HT-29 (cell line): Measurements from ENCODE around the gene ZIC2. TPM values are rescaled to one million over a fixed set of nuclear protein-coding genes. Genes with fewer than 3 reads are reported as not detected.
A peak's percentile ranks its signal among the peaks of the same experiment; 100 is the strongest.

ENCODE experiments used
- DNase-seq: peaks from one replicate; pipeline ENCODE4 v3.0.0-alpha.2; 2015; ENCODE audit warnings: low spot score
- total RNA-seq: library from RNA; depleted of rRNA; stranded (reverse); fragments of >200 nt; shearing (Covaris generic); gene quantifications from 2 replicates; pipeline ENCODE4 v1.2.3, GENCODE V29; 2014

ZIC2 gene
- total RNA-seq, 1 experiment from 2014 or later = 0.23 TPM

DNA sequence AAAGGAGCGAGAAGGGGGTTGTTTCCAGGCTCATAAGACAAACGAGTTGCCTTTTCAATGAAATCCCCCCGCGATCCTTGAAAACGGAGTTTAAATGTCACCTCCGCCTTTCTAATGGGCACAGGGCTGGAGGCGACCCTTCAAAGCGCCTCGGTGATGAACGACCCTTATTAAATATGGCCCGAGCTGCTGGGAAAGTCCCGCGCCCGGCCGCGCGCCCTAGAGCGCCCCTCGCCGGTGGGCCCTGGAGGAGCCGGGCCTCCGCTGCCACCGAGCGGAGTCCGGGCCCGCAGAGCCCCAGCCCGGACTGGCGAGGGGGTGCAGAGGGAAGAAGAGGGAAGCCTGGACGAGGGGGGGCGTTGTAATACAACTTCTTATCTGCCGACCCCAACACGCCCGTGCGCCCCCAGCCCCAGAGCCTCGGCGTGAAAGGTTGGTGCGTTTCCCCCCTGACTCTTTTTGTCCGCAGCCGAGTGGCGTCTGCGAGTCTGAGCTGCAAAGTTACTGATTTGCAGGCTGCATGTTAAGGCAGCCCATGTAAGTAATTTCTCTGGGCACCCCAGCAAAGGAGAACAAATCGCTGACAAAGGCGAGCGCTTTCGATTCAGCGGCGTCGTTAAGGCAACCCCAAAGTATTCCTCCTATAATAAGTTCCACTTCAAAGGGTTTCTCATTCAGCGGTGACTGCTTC is 21.9 kb upstream of the ZIC2 start:
- DNase-seq = no peak

- no peak for DNase-seq
Measured at GRCh38 chr13:99960663-99961311, 20.8 kb upstream of the ZIC2 start.

DNA sequence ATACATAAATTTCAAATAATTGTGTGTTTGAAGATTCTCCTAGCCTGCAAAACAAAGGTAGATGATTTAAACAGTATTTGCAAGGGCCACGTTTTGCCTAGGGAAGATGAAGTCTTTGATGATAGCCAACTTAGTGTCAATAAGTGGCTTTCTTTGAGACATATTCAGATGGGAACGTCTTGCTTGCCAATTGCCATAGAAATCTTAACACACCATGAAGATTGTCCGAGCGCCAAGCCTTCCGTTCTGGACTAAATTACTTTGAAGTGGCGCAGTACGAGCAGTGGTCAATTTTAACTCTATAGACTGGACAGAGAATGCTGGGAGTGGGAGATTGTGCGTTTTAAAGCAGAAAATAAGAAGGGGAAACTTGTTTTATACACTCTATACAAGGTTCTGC is 19.9 kb upstream of the ZIC2 start:
- no peak for DNase-seq

DNA sequence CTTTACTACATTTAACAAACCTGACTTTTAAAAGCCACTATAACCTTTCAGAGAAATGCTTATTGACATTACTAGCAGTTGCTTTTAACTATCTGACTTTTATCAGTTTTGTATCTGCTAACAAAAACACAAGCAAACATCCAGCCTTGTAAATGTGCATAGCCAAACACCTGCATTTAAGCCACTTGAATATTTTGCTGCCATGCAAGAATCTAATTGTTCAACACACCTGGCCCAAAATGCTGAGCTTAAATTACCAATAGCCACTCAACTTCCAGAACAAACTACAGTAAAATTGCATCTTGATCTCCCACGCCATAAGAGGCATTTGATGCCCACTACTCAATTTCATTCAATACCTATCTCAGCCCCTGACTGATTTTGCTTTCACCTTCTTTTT is 19.3 kb upstream of the ZIC2 start:
- DNase-seq = no peak

GRCh38 chr13:99963816-99964339 is 17.7 kb upstream of the ZIC2 start:
- no peak for DNase-seq

DNA sequence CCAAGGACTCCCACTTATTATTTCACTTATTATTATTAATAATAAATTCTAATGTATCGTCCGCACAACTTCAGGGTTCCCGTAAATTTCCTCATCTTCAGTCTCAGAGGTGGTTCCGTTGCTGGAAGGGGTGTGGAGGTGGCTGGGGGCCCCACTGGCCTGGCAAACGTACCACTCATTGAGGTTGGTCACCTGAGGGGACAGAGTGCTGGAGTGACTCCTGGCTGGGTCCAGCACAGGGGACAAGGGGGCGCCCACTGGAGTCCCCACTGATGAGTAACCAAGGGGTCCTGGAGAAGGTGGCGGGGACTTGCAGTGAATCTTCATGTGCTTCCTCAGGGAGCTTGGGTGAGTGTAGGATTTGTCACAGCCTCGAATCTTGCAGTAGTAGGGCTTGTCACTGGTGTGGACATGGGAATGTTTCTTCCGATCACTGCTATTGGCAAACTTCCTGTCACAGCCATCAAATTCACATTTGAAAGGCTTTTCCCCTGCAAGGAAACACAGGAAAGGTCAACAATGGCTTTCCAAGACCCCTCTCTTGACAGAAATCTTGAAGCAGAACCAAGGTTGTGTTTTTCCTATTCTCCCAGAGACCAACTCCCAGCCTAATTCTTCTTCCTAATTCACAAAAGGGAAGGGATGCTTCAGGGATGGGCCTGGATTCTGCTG is 16.1 kb upstream of the ZIC2 start:
- no peak for DNase-seq

DNA sequence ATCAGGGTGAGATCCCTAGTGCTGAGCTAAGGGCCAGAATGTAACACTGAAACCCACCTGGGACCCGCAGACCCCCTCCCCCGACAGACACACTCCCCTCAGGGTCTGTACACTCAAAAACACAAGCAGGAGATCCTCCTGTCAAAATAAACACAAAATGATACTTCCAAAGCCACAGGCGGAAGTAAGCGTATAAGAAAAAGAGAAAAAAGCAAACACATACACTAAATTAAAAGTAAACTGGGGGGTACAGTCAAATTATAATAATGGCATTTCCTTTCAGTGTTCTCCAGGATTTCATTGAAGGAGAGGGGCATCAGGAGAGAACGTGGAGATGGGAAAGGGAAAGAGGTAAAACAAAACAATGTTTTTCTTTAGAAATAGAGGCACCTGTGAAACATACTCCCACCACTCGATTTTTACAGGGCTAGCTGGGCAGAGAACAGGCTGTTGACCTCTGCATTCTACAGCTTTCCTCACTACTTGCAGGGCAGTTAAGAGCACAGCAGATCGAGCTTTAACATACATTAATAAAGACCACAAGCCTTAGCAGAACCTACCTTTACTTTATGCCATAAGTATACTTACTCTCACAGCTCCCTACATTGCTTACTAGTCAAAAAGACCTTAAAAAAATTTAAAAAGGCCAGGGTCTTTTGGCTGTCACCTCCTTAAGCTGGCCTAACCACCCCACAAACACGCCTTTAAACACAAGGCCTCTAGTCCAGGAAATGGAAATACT is 15.3 kb upstream of the ZIC2 start:
- DNase-seq = no peak

- DNase-seq = no peak
Measured at GRCh38 chr13:99967498-99967868, 14.1 kb upstream of the ZIC2 start.

DNA sequence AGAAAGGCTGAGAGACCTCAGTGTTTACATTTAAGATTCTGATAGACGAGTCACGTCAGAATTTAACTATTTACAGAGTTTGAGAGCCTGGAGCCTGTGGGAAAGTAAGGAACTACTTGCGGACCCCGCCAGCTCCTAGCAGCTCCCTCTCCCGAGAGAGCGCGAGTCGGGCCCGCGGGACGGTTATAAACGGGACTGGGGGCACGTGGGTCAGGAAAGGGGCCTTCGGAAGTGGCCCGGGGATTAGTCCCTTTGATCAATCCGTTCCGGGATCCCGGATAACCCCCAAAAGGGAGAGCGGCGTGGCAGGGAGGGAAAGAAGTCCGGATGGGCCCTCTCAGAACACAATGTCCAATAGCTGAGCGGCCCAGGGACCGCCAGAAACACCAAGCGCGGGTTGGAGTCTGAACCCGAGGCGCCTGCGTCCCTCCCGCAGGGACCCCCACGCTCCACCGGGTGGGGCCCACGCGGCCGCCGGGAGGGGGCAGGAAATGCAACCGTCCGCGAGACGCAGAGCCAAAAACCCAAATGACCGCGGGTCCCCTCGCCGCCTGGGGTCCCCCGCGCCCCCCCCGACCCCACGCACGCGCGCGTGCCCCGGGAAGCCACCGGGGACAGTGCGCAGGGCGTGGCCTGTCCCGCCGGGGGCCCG is 13.6 kb upstream of the ZIC2 start:
- DNase-seq = no peak

GRCh38 chr13:99968521-99969452 is 12.8 kb upstream of the ZIC2 start:
- peak; percentile 26 for DNase-seq

GRCh38 chr13:99969453-99969918 is 12.1 kb upstream of the ZIC2 start:
- DNase-seq = no peak

- DNase-seq = peak; percentile 26
Measured at GRCh38 chr13:99969919-99970650, 11.5 kb upstream of the ZIC2 start.

- DNase-seq = peak; percentile 29
Measured at GRCh38 chr13:99970651-99971575, 10.7 kb upstream of the ZIC2 start.

- no peak for DNase-seq
Measured at GRCh38 chr13:99971576-99972189, 9.9 kb upstream of the ZIC2 start, which contains the start of gene ZIC5. Gene ZIC5, minus strand, starts transcription at chr13:99971767. Its CDS starts 164 bp downstream, at chr13:99971603.

DNA sequence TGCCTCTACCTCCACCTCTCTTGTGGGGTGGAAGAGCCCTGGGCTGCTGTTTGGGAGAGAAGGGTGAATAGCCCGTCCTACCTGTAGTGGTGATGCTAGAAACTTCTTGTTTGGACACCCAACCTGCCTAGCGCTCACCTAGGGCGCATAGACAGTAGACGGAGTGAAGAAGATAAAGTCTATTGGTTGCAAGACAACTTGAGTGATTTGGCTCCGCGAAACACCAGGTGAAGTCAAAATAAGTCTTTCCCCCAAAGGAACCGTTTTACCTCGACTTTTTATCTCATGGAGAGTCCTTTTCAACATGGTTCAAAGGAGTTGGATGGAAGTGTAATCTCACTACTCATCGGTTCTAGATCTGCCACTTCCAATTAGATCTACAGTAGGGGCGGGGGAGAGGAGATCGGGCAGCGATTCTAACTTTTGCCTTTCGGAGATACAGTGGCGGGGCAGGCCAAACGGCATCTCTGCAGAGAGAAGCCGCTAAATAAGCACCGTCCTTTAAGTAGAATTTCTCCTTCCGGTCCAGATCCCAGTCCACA is 9.3 kb upstream of the ZIC2 start:
- no peak for DNase-seq

GRCh38 chr13:99973163-99973807 is 8.3 kb upstream of the ZIC2 start:
- no peak for DNase-seq

DNA sequence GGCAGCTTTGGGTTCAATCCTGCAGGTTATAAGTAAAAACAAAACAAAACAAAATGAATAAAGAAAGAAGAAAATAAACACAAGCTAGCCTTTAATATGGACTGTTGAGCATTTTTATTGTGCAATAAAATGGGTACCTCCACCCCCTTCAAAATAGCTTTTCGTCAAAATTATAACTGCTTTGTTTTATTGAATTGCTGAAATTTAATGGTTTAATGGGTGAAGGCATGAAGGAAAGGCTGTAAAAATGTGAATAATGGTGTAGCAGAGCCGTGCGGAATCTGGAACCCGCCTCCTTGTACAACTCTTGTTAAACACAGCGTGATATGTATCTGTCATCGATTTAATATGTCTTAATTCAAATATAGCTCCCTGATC is 7.8 kb upstream of the ZIC2 start:
- DNase-seq = no peak
